HG03378 (cell line): ENCODE measurements around the gene SPCS2.
"Not testable (repeated sequence)": the region's sequence is repeated elsewhere in the genome, so short reads cannot be mapped to it uniquely, and the experiment has no call there.

Experiments
- ATAC-seq: cut with Tn5 transposase; IDR thresholded peaks from one replicate; pipeline ENCODE4 v1.9.1; 2021; ENCODE audit warnings: mild to moderate bottlenecking, moderate library complexity; ENCODE audit not compliant: unreplicated experiment

The SPCS2 gene

GRCh38 chr11:74949753-74950137 is 679 bp downstream of the SPCS2 start:
- ATAC-seq = no peak

GRCh38 chr11:74950374-74950969 is 1.4 kb downstream of the SPCS2 start:
- no peak for ATAC-seq

GRCh38 chr11:74951226-74951625 is 2.2 kb downstream of the SPCS2 start:
- ATAC-seq = no peak

GRCh38 chr11:74952752-74953151 is 3.7 kb downstream of the SPCS2 start:
- no peak for ATAC-seq

- ATAC-seq = no peak
Measured at GRCh38 chr11:74953451-74953850, 4.4 kb downstream of the SPCS2 start.

- no peak for ATAC-seq
Measured at GRCh38 chr11:74954199-74954598, 5.1 kb downstream of the SPCS2 start.

GRCh38 chr11:74956397-74957015 is 7.4 kb downstream of the SPCS2 start:
- no peak for ATAC-seq

- ATAC-seq = no peak
Measured at GRCh38 chr11:74957937-74958629, 9.0 kb downstream of the SPCS2 start.

- not testable (repeated sequence) for ATAC-seq
Measured at GRCh38 chr11:74960128-74960527, 11.1 kb downstream of the SPCS2 start.

GRCh38 chr11:74966651-74967050 is 17.6 kb downstream of the SPCS2 start:
- no peak for ATAC-seq

- ATAC-seq = no peak
Measured at GRCh38 chr11:74970852-74971395, 21.9 kb downstream of the SPCS2 start.

- ATAC-seq = no peak
Measured at GRCh38 chr11:74971424-74971823, 22.4 kb downstream of the SPCS2 start.

- no peak for ATAC-seq
Measured at GRCh38 chr11:74978041-74978440, 29.0 kb downstream of the SPCS2 start.

- ATAC-seq = no peak
Measured at GRCh38 chr11:74980634-74981033, 31.6 kb downstream of the SPCS2 start.

GRCh38 chr11:74981888-74982287 is 32.8 kb downstream of the SPCS2 start:
- no peak for ATAC-seq

GRCh38 chr11:74984070-74984469 is 35.0 kb downstream of the SPCS2 start:
- no peak for ATAC-seq

GRCh38 chr11:74984730-74985129 is 35.7 kb downstream of the SPCS2 start:
- no peak for ATAC-seq

- ATAC-seq = peak; percentile 74
Measured at GRCh38 chr11:74988541-74989259, 39.6 kb downstream of the SPCS2 start, which contains the start of gene NEU3. NEU3 (plus strand) TSS chr11:74988933; CDS start chr11:74989061, 128 bp downstream.

GRCh38 chr11:74989260-74989638 is 40.2 kb downstream of the SPCS2 start:
- peak; percentile 3 for ATAC-seq

- not testable (repeated sequence) for ATAC-seq
Measured at GRCh38 chr11:74990150-74990549, 41.1 kb downstream of the SPCS2 start.

- no peak for ATAC-seq
Measured at GRCh38 chr11:74990941-74991340, 41.9 kb downstream of the SPCS2 start.
